HG03571 (cell line): ENCODE results near the gene RBM19.

Source experiments
- ATAC-seq: cut with Tn5 transposase; IDR thresholded peaks from one replicate; pipeline ENCODE4 v1.9.1; 2021; ENCODE audit not compliant: unreplicated experiment

RBM19 gene

GRCh38 chr12:113783811-113784210, 182.3 kb downstream of the RBM19 start:
- ATAC-seq: no peak

- ATAC-seq: no peak
These were observed 183.3 kb downstream of the RBM19 start for GRCh38 chr12:113782873-113783272.

- ATAC-seq: no peak
These were observed 184.5 kb downstream of the RBM19 start for GRCh38 chr12:113781415-113782198.

- ATAC-seq: no peak
These were observed 186.4 kb downstream of the RBM19 start for GRCh38 chr12:113779774-113780173.

GRCh38 chr12:113778432-113779132, 187.5 kb downstream of the RBM19 start:
- ATAC-seq: no peak

GRCh38 chr12:113777751-113778150, 188.4 kb downstream of the RBM19 start:
- no peak for ATAC-seq

GRCh38 chr12:113776536-113776935, 189.6 kb downstream of the RBM19 start:
- ATAC-seq: no peak

- ATAC-seq: no peak
These were observed 191.6 kb downstream of the RBM19 start for GRCh38 chr12:113774526-113774925.

- ATAC-seq: no peak
These were observed 193.6 kb downstream of the RBM19 start for GRCh38 chr12:113772505-113773030.

- ATAC-seq: no peak
These were observed 195.7 kb downstream of the RBM19 start for GRCh38 chr12:113770389-113770865.

GRCh38 chr12:113769305-113769704, 196.8 kb downstream of the RBM19 start:
- no peak for ATAC-seq

- ATAC-seq: no peak
These were observed 197.3 kb downstream of the RBM19 start for GRCh38 chr12:113768850-113769249.

- ATAC-seq: no peak
These were observed 198.9 kb downstream of the RBM19 start for GRCh38 chr12:113766879-113767878.
